IMR-90 (cell line): ENCODE results near the gene RAD51B. TPM values are rescaled to one million over a fixed set of nuclear protein-coding genes. Genes with fewer than 3 reads are reported as not detected.

Source experiments
- ATAC-seq: fragments of 200-7000 bp; cut with Tn5 transposase; 2 replicates; pipeline ENCODE4 v1.9.1; 2020; ENCODE audit warnings: low read depth, mild to moderate bottlenecking, moderate library complexity
- BruUV-seq: library from RNA; stranded (reverse); fragments of 400-500 nt; replicated peaks from 2 replicates; lab custom pipeline; 2021; lab: Mats Ljungman, UMichigan
- CTCF ChIA-PET: fragments of 300-600 bp; formaldehyde crosslinking; extraction: SDS; loops from one replicate; lab custom pipeline; 2021; ENCODE audit warnings: antibody characterized with exemption; lab: Yijun Ruan, JAX
- POLR2A ChIA-PET: fragments of 300-600 bp; sonication (Branson Sonifier 250); formaldehyde crosslinking; loops from one replicate; lab custom pipeline; 2022; ENCODE audit warnings: antibody characterized with exemption; ENCODE audit not compliant: unreplicated experiment; lab: Charles Lee
- DNase-seq: peaks from one replicate; pipeline ENCODE4 v3.0.0; 2013
- H2AFZ ChIP-seq: replicated peaks from 2 replicates; pipeline ENCODE3; 2013; ENCODE audit warnings: low read length, mild to moderate bottlenecking; ENCODE audit not compliant: poor library complexity
- H2AK5ac ChIP-seq: 2 replicates; pipeline ENCODE4 v1.6.1; 2013; ENCODE audit warnings: low read depth, low read length, inconsistent platforms
- H2AK9ac ChIP-seq: replicated peaks from 2 replicates; pipeline ENCODE3; 2013; ENCODE audit warnings: mild to moderate bottlenecking, low read depth, low read length, moderate library complexity; ENCODE audit not compliant: poor library complexity
- H2BK120ac ChIP-seq: 2 replicates; pipeline ENCODE4 v1.6.1; 2013; ENCODE audit warnings: low read depth, low read length, inconsistent platforms
- H2BK15ac ChIP-seq: 3 replicates; pipeline ENCODE4 v1.6.1; 2013; ENCODE audit warnings: low read depth, low read length, inconsistent platforms
- H2BK20ac ChIP-seq: 2 replicates; pipeline ENCODE4 v1.6.1; 2013; ENCODE audit warnings: low read depth, mild to moderate bottlenecking, inconsistent platforms, low read length, moderate library complexity
- H2BK5ac ChIP-seq: 2 replicates; pipeline ENCODE4 v1.6.1; 2013; ENCODE audit warnings: mild to moderate bottlenecking, low read depth, low read length, inconsistent platforms; ENCODE audit not compliant: poor library complexity, severe bottlenecking
- H3K14ac ChIP-seq: replicated peaks from 2 replicates; pipeline ENCODE4 v1.6.1; 2013; ENCODE audit warnings: low read depth, low read length, inconsistent platforms
- H3K18ac ChIP-seq: 2 replicates; pipeline ENCODE4 v1.6.1; 2013; ENCODE audit warnings: low read depth, low read length, control low read depth
- H3K23ac ChIP-seq: 2 replicates; pipeline ENCODE4 v1.6.1; 2013; ENCODE audit warnings: low read depth, low read length, inconsistent platforms
- H3K27ac ChIP-seq: 2 replicates; pipeline ENCODE4 v1.5.1; 2013; ENCODE audit warnings: mild to moderate bottlenecking, control low read depth, low read length; ENCODE audit not compliant: insufficient read depth
- H3K27me3 ChIP-seq: 2 replicates; pipeline ENCODE4 v1.6.1; 2013; ENCODE audit warnings: low read length; ENCODE audit not compliant: control insufficient read depth, insufficient read depth
- H3K36me3 ChIP-seq: 2 replicates; pipeline ENCODE4 v1.6.1; 2013; ENCODE audit warnings: low read length, mixed read lengths; ENCODE audit not compliant: control insufficient read depth, insufficient read depth
- H3K4ac ChIP-seq: 2 replicates; pipeline ENCODE4 v1.6.1; 2013; ENCODE audit warnings: low read depth, low read length, inconsistent platforms
- H3K4me1 ChIP-seq: 2 replicates; pipeline ENCODE4 v1.6.1; 2013; ENCODE audit warnings: low read length, mixed read lengths; ENCODE audit not compliant: control insufficient read depth, insufficient read depth
- H3K4me2 ChIP-seq: 2 replicates; pipeline ENCODE4 v1.6.1; 2013; ENCODE audit warnings: low read depth, mild to moderate bottlenecking, control low read depth, low read length, moderate library complexity
- H3K4me3 ChIP-seq: 2 replicates; pipeline ENCODE4 v1.5.1; 2013; ENCODE audit warnings: low read depth, mild to moderate bottlenecking, control low read depth, low read length, moderate library complexity; ENCODE audit not compliant: insufficient read depth
- H3K56ac ChIP-seq: 2 replicates; pipeline ENCODE4 v1.6.1; 2013; ENCODE audit warnings: low read length, inconsistent platforms; ENCODE audit not compliant: insufficient read depth; ENCODE audit errors: extremely low read depth
- H3K79me1 ChIP-seq, 2 experiments: 2 replicates each; pipeline ENCODE4 v1.6.1; 2013; ENCODE audit warnings: low read length in 2 of 2, inconsistent platforms in 1 of 2, low read depth in 1 of 2
- H3K9ac ChIP-seq: 2 replicates; pipeline ENCODE4 v1.6.1; 2013; ENCODE audit warnings: low read depth, low read length, control low read depth
- H3K9me1 ChIP-seq: 2 replicates; pipeline ENCODE4 v1.6.1; 2013; ENCODE audit warnings: low read length, inconsistent platforms; ENCODE audit not compliant: insufficient read depth
- H3K9me3 ChIP-seq: 2 replicates; pipeline ENCODE4 v1.6.1; 2013; ENCODE audit warnings: low read length; ENCODE audit not compliant: control insufficient read depth, insufficient read depth
- H4K20me1 ChIP-seq: 2 replicates; pipeline ENCODE4 v1.6.1; 2013; ENCODE audit warnings: low read length, inconsistent platforms; ENCODE audit not compliant: insufficient read depth
- H4K5ac ChIP-seq: 2 replicates; pipeline ENCODE4 v1.6.1; 2013; ENCODE audit warnings: mild to moderate bottlenecking, low read depth, low read length, control low read depth
- H4K8ac ChIP-seq, 2 experiments: 2 replicates each; pipeline ENCODE4 v1.6.1; 2013; ENCODE audit warnings: low read depth in 2 of 2, low read length in 2 of 2, control low read depth in 1 of 2, inconsistent platforms in 1 of 2
- H4K91ac ChIP-seq: 2 replicates; pipeline ENCODE4 v1.6.1; 2013; ENCODE audit warnings: low read depth, low read length, inconsistent platforms; ENCODE audit not compliant: insufficient read depth
- BHLHE40 ChIP-seq: fragments of 150-350 bp; IDR thresholded peaks from 2 replicates; pipeline ENCODE4 v1.6.1; 2016; ENCODE audit warnings: mild to moderate bottlenecking, low read depth, low read length
- CEBPB ChIP-seq: IDR thresholded peaks from 2 replicates; pipeline ENCODE4 v1.6.1; 2012; ENCODE audit warnings: low read depth, low read length, improper control_type of control experiment
- CTCF ChIP-seq: conservative IDR thresholded peaks from 2 replicates; pipeline ENCODE4 v1.5.1; 2012; ENCODE audit warnings: mild to moderate bottlenecking, low read depth, low read length, improper control_type of control experiment
- WGBS, 2 experiments: methylation state at CpG; one replicate each; pipeline versions ENCODE4 v1.1.5 to v1.1.7; 2013; ENCODE audit warnings: missing lambda C conversion rate in 2 of 2; ENCODE audit not compliant: insufficient read length in 1 of 2; ENCODE audit errors: extremely low coverage in 2 of 2; 5-methylcytosine and 5-hydroxymethylcytosine counted together
- dilution Hi-C: fragments of 300-500 bp; cut with HindIII; formaldehyde crosslinking; loops from one replicate; pipeline ENCODE4 v1.14.3; 2018; ENCODE audit warnings: low sequenced_read_pairs; ENCODE audit not compliant: unreplicated experiment
- in situ Hi-C: fragments of 300-500 bp; cut with MboI; formaldehyde crosslinking; loops from 3 replicates; pipeline ENCODE4 v1.14.3; 2019; ENCODE audit warnings: low sequenced_read_pairs, inconsistent platforms, mixed read lengths
- intact Hi-C: fragments of 100-400 bp; cut with micrococcal nuclease; formaldehyde crosslinking; loops from 2 replicates; pipeline ENCODE4 v1.10.0; 2022
- polyA plus RNA-seq, 3 experiments: library from polyadenylated mRNA; depleted of rRNA; stranded (reverse); fragments of >200 nt; gene quantifications; 2 replicates each; pipeline ENCODE4 v1.2.3, GENCODE V29; 2012; ENCODE audit warnings: low replicate concordance in 1 of 3
- total RNA-seq: library from RNA; depleted of rRNA; stranded (reverse); fragments of >200 nt; gene quantifications from 2 replicates; pipeline ENCODE4 v1.2.3, GENCODE V29; 2012

Gene RAD51B
- total and polyA plus RNA-seq, 2 of the 4 experiments (the other 2 are of a cell fraction), result 5.1 to 18.8 TPM

- H4K8ac ChIP-seq, result peak overlapping the region; percentile 67 to 80
- H3K23ac ChIP-seq, result peak overlapping the region; percentile 87
- H3K9ac ChIP-seq, result peak overlapping the region; percentile 47
- H2BK15ac ChIP-seq, result peak overlapping the region; percentile 96; the same call in 2 of the 3 replicates
- H3K18ac ChIP-seq, result peak overlapping the region; percentile 82
- peak overlapping the region; percentile 72 for H2AFZ ChIP-seq
- no peak overlapping the region for H3K4me3 ChIP-seq
- H2BK20ac ChIP-seq, result peak overlapping the region; percentile 95
- no peaks in the 10 kb centered on the region for H3K9me3 ChIP-seq
- no CpG with 5 or more reads among the region's 4 CpGs for WGBS, 2 experiments
- H4K5ac ChIP-seq, result peak overlapping the region; percentile 80
- H3K27me3 ChIP-seq, result no peaks in the 10 kb centered on the region
- H3K27ac ChIP-seq, result peak overlapping the region; percentile 93
- CTCF ChIA-PET, result interaction anchor here (0.8 to 1.5 kb wide), 3 partner anchors 13 to 38 kb away, joined by 3 to 4 read pairs (median 3); no protein-coding TSS in a partner anchor
- dilution Hi-C loops (no loop called here), in situ Hi-C loops (no loop called here), intact Hi-C loops (loop anchor here (10.0 kb wide), 2 partner anchors 106 to 256 kb away; no protein-coding TSS in a partner anchor)
- no peaks in the 10 kb centered on the region for H3K36me3 ChIP-seq
- TF ChIP-seq BHLHE40 (no peak), CTCF (no peak), CEBPB (peak; percentile 65; the same call in 1 of the 2 replicates)
- H3K4me2 ChIP-seq, result peak overlapping the region; percentile 13
- POLR2A ChIA-PET, result interaction anchor here (0.6 to 1.2 kb wide), 3 partner anchors 15 to 354 kb away, joined by 3 to 11 read pairs (median 7); no protein-coding TSS in a partner anchor
- H4K91ac ChIP-seq, result peak overlapping the region; percentile 89
- BruUV-seq, result no TSS peak
- peaks cover 34% of the 10 kb centered on the region for H3K4me1 ChIP-seq
- peak overlapping the region; percentile 75 for H3K14ac ChIP-seq
- H2AK9ac ChIP-seq, result peak overlapping the region; percentile 83
- H3K9me1 ChIP-seq, result peaks cover 33% of the 10 kb centered on the region
- no peaks in the 10 kb centered on the region for H3K79me1 ChIP-seq
- H4K20me1 ChIP-seq, result no peaks in the 10 kb centered on the region
- DNase-seq (no peak), ATAC-seq (peak; percentile 24)
- peak overlapping the region; percentile 88 for H3K4ac ChIP-seq
- peak overlapping the region; percentile 94 for H2BK5ac ChIP-seq
- peak overlapping the region; percentile 96 for H2BK120ac ChIP-seq
- peak overlapping the region; percentile 65 for H3K56ac ChIP-seq
- H2AK5ac ChIP-seq, result peak overlapping the region; percentile 86
Measured at GRCh38 chr14:68651075-68651474, 831.5 kb downstream of the RAD51B start.
